IMR-90 (cell line): ENCODE results near the gene RGS4. TPM values are rescaled to one million over a fixed set of nuclear protein-coding genes. Genes with fewer than 3 reads are reported as not detected.

ENCODE experiments used
- ATAC-seq: fragments of 200-7000 bp; cut with Tn5 transposase; 2 replicates; pipeline ENCODE4 v1.9.1; 2020; ENCODE audit warnings: low read depth, mild to moderate bottlenecking, moderate library complexity
- BruUV-seq: library from RNA; stranded (reverse); fragments of 400-500 nt; replicated peaks from 2 replicates; lab custom pipeline; 2021; lab: Mats Ljungman, UMichigan
- CTCF ChIA-PET: fragments of 300-600 bp; formaldehyde crosslinking; extraction: SDS; loops from one replicate; lab custom pipeline; 2021; ENCODE audit warnings: antibody characterized with exemption; lab: Yijun Ruan, JAX
- POLR2A ChIA-PET: fragments of 300-600 bp; sonication (Branson Sonifier 250); formaldehyde crosslinking; loops from one replicate; lab custom pipeline; 2022; ENCODE audit warnings: antibody characterized with exemption; ENCODE audit not compliant: unreplicated experiment; lab: Charles Lee
- DNase-seq: peaks from one replicate; pipeline ENCODE4 v3.0.0; 2013
- H2AFZ ChIP-seq: replicated peaks from 2 replicates; pipeline ENCODE3; 2013; ENCODE audit warnings: low read length, mild to moderate bottlenecking; ENCODE audit not compliant: poor library complexity
- H2AK5ac ChIP-seq: 2 replicates; pipeline ENCODE4 v1.6.1; 2013; ENCODE audit warnings: low read depth, low read length, inconsistent platforms
- H2AK9ac ChIP-seq: replicated peaks from 2 replicates; pipeline ENCODE3; 2013; ENCODE audit warnings: mild to moderate bottlenecking, low read depth, low read length, moderate library complexity; ENCODE audit not compliant: poor library complexity
- H2BK120ac ChIP-seq: 2 replicates; pipeline ENCODE4 v1.6.1; 2013; ENCODE audit warnings: low read depth, low read length, inconsistent platforms
- H2BK15ac ChIP-seq: 3 replicates; pipeline ENCODE4 v1.6.1; 2013; ENCODE audit warnings: low read depth, low read length, inconsistent platforms
- H2BK20ac ChIP-seq: 2 replicates; pipeline ENCODE4 v1.6.1; 2013; ENCODE audit warnings: low read depth, mild to moderate bottlenecking, inconsistent platforms, low read length, moderate library complexity
- H2BK5ac ChIP-seq: 2 replicates; pipeline ENCODE4 v1.6.1; 2013; ENCODE audit warnings: mild to moderate bottlenecking, low read depth, low read length, inconsistent platforms; ENCODE audit not compliant: poor library complexity, severe bottlenecking
- H3K14ac ChIP-seq: replicated peaks from 2 replicates; pipeline ENCODE4 v1.6.1; 2013; ENCODE audit warnings: low read depth, low read length, inconsistent platforms
- H3K18ac ChIP-seq: 2 replicates; pipeline ENCODE4 v1.6.1; 2013; ENCODE audit warnings: low read depth, low read length, control low read depth
- H3K23ac ChIP-seq: 2 replicates; pipeline ENCODE4 v1.6.1; 2013; ENCODE audit warnings: low read depth, low read length, inconsistent platforms
- H3K27ac ChIP-seq: 2 replicates; pipeline ENCODE4 v1.5.1; 2013; ENCODE audit warnings: mild to moderate bottlenecking, control low read depth, low read length; ENCODE audit not compliant: insufficient read depth
- H3K27me3 ChIP-seq: 2 replicates; pipeline ENCODE4 v1.6.1; 2013; ENCODE audit warnings: low read length; ENCODE audit not compliant: control insufficient read depth, insufficient read depth
- H3K36me3 ChIP-seq: 2 replicates; pipeline ENCODE4 v1.6.1; 2013; ENCODE audit warnings: low read length, mixed read lengths; ENCODE audit not compliant: control insufficient read depth, insufficient read depth
- H3K4ac ChIP-seq: 2 replicates; pipeline ENCODE4 v1.6.1; 2013; ENCODE audit warnings: low read depth, low read length, inconsistent platforms
- H3K4me1 ChIP-seq: 2 replicates; pipeline ENCODE4 v1.6.1; 2013; ENCODE audit warnings: low read length, mixed read lengths; ENCODE audit not compliant: control insufficient read depth, insufficient read depth
- H3K4me2 ChIP-seq: 2 replicates; pipeline ENCODE4 v1.6.1; 2013; ENCODE audit warnings: low read depth, mild to moderate bottlenecking, control low read depth, low read length, moderate library complexity
- H3K4me3 ChIP-seq: 2 replicates; pipeline ENCODE4 v1.5.1; 2013; ENCODE audit warnings: low read depth, mild to moderate bottlenecking, control low read depth, low read length, moderate library complexity; ENCODE audit not compliant: insufficient read depth
- H3K56ac ChIP-seq: 2 replicates; pipeline ENCODE4 v1.6.1; 2013; ENCODE audit warnings: low read length, inconsistent platforms; ENCODE audit not compliant: insufficient read depth; ENCODE audit errors: extremely low read depth
- H3K79me1 ChIP-seq, 2 experiments: 2 replicates each; pipeline ENCODE4 v1.6.1; 2013; ENCODE audit warnings: low read length in 2 of 2, inconsistent platforms in 1 of 2, low read depth in 1 of 2
- H3K9ac ChIP-seq: 2 replicates; pipeline ENCODE4 v1.6.1; 2013; ENCODE audit warnings: low read depth, low read length, control low read depth
- H3K9me1 ChIP-seq: 2 replicates; pipeline ENCODE4 v1.6.1; 2013; ENCODE audit warnings: low read length, inconsistent platforms; ENCODE audit not compliant: insufficient read depth
- H3K9me3 ChIP-seq: 2 replicates; pipeline ENCODE4 v1.6.1; 2013; ENCODE audit warnings: low read length; ENCODE audit not compliant: control insufficient read depth, insufficient read depth
- H4K20me1 ChIP-seq: 2 replicates; pipeline ENCODE4 v1.6.1; 2013; ENCODE audit warnings: low read length, inconsistent platforms; ENCODE audit not compliant: insufficient read depth
- H4K5ac ChIP-seq: 2 replicates; pipeline ENCODE4 v1.6.1; 2013; ENCODE audit warnings: mild to moderate bottlenecking, low read depth, low read length, control low read depth
- H4K8ac ChIP-seq, 2 experiments: 2 replicates each; pipeline ENCODE4 v1.6.1; 2013; ENCODE audit warnings: low read depth in 2 of 2, low read length in 2 of 2, control low read depth in 1 of 2, inconsistent platforms in 1 of 2
- H4K91ac ChIP-seq: 2 replicates; pipeline ENCODE4 v1.6.1; 2013; ENCODE audit warnings: low read depth, low read length, inconsistent platforms; ENCODE audit not compliant: insufficient read depth
- BHLHE40 ChIP-seq: fragments of 150-350 bp; IDR thresholded peaks from 2 replicates; pipeline ENCODE4 v1.6.1; 2016; ENCODE audit warnings: mild to moderate bottlenecking, low read depth, low read length
- CHD1 ChIP-seq: IDR thresholded peaks from 2 replicates; pipeline ENCODE4 v1.6.1; 2012; ENCODE audit warnings: low read depth, low read length, improper control_type of control experiment
- MAFK ChIP-seq: IDR thresholded peaks from 2 replicates; pipeline ENCODE4 v1.6.1; 2012; ENCODE audit warnings: low read depth, low read length, improper control_type of control experiment
- MAZ ChIP-seq: IDR thresholded peaks from 2 replicates; pipeline ENCODE4 v1.6.1; 2012; ENCODE audit warnings: low read depth, mild to moderate bottlenecking, low read length, improper control_type of control experiment, moderate library complexity, borderline replicate concordance
- MXI1 ChIP-seq: IDR thresholded peaks from 2 replicates; pipeline ENCODE4 v1.6.1; 2012; ENCODE audit warnings: low read depth, mild to moderate bottlenecking, low read length, moderate library complexity, borderline replicate concordance
- NFE2L2 ChIP-seq: fragments of 150-350 bp; IDR thresholded peaks from 2 replicates; pipeline ENCODE4 v1.6.1; 2016; ENCODE audit warnings: low read depth, mild to moderate bottlenecking, low read length
- POLR2A ChIP-seq: IDR thresholded peaks from 2 replicates; pipeline ENCODE4 v1.6.1; 2012; ENCODE audit warnings: mild to moderate bottlenecking, low read depth, low read length
- RAD21 ChIP-seq: IDR thresholded peaks from 2 replicates; pipeline ENCODE4 v1.6.1; 2012; ENCODE audit warnings: low read length, improper control_type of control experiment
- RCOR1 ChIP-seq: IDR thresholded peaks from 2 replicates; pipeline ENCODE4 v1.6.1; 2012; ENCODE audit warnings: mild to moderate bottlenecking, low read length, improper control_type of control experiment; ENCODE audit not compliant: insufficient replicate concordance
- SMC3 ChIP-seq: fragments of 150-350 bp; IDR thresholded peaks from 2 replicates; pipeline ENCODE4 v1.6.1; 2016; ENCODE audit warnings: low read depth, mild to moderate bottlenecking, antibody characterized with exemption, low read length, moderate library complexity
- WGBS, 2 experiments: methylation state at CpG; one replicate each; pipeline versions ENCODE4 v1.1.5 to v1.1.7; 2013; ENCODE audit warnings: missing lambda C conversion rate in 2 of 2; ENCODE audit not compliant: insufficient read length in 1 of 2; ENCODE audit errors: extremely low coverage in 2 of 2; 5-methylcytosine and 5-hydroxymethylcytosine counted together
- dilution Hi-C: fragments of 300-500 bp; cut with HindIII; formaldehyde crosslinking; loops from one replicate; pipeline ENCODE4 v1.14.3; 2018; ENCODE audit warnings: low sequenced_read_pairs; ENCODE audit not compliant: unreplicated experiment
- in situ Hi-C: fragments of 300-500 bp; cut with MboI; formaldehyde crosslinking; loops from 3 replicates; pipeline ENCODE4 v1.14.3; 2019; ENCODE audit warnings: low sequenced_read_pairs, inconsistent platforms, mixed read lengths
- intact Hi-C: fragments of 100-400 bp; cut with micrococcal nuclease; formaldehyde crosslinking; loops from 2 replicates; pipeline ENCODE4 v1.10.0; 2022
- polyA plus RNA-seq, 3 experiments: library from polyadenylated mRNA; depleted of rRNA; stranded (reverse); fragments of >200 nt; gene quantifications; 2 replicates each; pipeline ENCODE4 v1.2.3, GENCODE V29; 2012; ENCODE audit warnings: low replicate concordance in 1 of 3
- total RNA-seq: library from RNA; depleted of rRNA; stranded (reverse); fragments of >200 nt; gene quantifications from 2 replicates; pipeline ENCODE4 v1.2.3, GENCODE V29; 2012
- TF ChIP-seq, protein P1 (sequence below): fragments of 150-350 bp; IDR thresholded peaks from 2 replicates; pipeline ENCODE4 v1.6.1; 2016; ENCODE audit warnings: low read depth, mild to moderate bottlenecking, low read length, moderate library complexity, borderline replicate concordance
- TF ChIP-seq, protein P2 (sequence below): conservative IDR thresholded peaks from 2 replicates; pipeline ENCODE4 v1.5.1; 2012; ENCODE audit warnings: mild to moderate bottlenecking, low read depth, low read length, improper control_type of control experiment
- TF ChIP-seq, protein P3 (sequence below): fragments of 150-350 bp; IDR thresholded peaks from 2 replicates; pipeline ENCODE4 v1.6.1; 2017; ENCODE audit warnings: mild to moderate bottlenecking, antibody characterized with exemption, low read length, low read depth

The RGS4 gene
- total and polyA plus RNA-seq, 2 of the 4 experiments (the other 2 are of a cell fraction), result 202 to 538 TPM

DNA sequence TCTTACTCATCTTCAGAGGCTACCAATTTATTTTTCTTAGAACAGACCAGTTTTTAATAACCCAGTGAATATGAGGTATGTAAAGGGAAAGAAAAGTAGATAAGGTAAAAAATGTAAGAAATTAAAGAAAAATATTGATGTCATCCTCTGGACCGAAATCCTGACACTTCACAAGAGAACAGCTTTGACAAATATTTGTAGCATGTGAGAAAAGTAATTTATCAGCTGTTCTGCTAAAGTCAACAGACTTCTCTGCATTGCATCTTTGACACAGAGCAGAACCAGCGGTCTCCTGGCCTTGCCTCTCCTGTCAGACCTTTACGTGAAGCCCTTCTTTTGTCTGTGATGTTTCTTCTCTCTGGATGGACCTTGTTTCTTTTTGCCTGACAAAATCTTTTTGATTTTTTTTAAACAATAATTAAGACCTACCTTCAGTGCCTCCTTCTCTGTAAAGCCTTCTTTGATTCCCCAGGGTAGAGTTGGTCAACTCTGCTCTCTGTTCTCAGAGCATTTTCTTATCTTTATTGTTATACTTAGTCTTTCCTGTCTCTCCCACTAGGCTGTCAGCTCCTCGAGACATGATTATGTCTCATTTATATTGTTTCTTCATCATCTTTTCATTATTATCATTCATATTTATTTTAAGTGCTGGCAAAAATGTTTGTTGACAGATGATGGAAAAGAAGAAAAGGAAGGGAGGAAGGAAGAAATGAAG is 35.4 kb downstream of the RGS4 start:
- Histone ChIP-seq H4K91ac (no peak overlapping the region), H3K27me3 (no peaks in the 10 kb centered on the region), H3K4ac (no peak overlapping the region), H3K9ac (no peak overlapping the region), H3K4me3 (no peak overlapping the region), H3K9me3 (no peaks in the 10 kb centered on the region), H2AK9ac (no peak overlapping the region), H4K8ac (no peak overlapping the region), H3K4me1 (no peaks in the 10 kb centered on the region), H3K4me2 (no peak overlapping the region), H4K20me1 (no peaks in the 10 kb centered on the region), H2AK5ac (no peak overlapping the region), H2AFZ (no peak overlapping the region), H3K36me3 (no peaks in the 10 kb centered on the region), H2BK15ac (no peak overlapping the region), H4K5ac (no peak overlapping the region), H3K56ac (no peak overlapping the region), H2BK20ac (no peak overlapping the region), H2BK5ac (no peak overlapping the region), H3K79me1 (no peaks in the 10 kb centered on the region), H3K27ac (no peak overlapping the region), H3K14ac (no peak overlapping the region), H3K9me1 (no peaks in the 10 kb centered on the region), H2BK120ac (no peak overlapping the region), H3K23ac (no peak overlapping the region), H3K18ac (no peak overlapping the region)
- intact Hi-C loops, result no loop called here
- in situ Hi-C loops, result no loop called here
- DNase-seq (no peak), ATAC-seq (0 out of 2 replicates have a peak, but pooled peaks have one; percentile 24)
- TF ChIP-seq RAD21 (no peak), MAZ (no peak), NFE2L2 (no peak), RCOR1 (no peak), SMC3 (no peak), POLR2A (no peak), BHLHE40 (no peak), MXI1 (no peak), MAFK (no peak), CHD1 (no peak)
- TF ChIP-seq, protein P1, sequence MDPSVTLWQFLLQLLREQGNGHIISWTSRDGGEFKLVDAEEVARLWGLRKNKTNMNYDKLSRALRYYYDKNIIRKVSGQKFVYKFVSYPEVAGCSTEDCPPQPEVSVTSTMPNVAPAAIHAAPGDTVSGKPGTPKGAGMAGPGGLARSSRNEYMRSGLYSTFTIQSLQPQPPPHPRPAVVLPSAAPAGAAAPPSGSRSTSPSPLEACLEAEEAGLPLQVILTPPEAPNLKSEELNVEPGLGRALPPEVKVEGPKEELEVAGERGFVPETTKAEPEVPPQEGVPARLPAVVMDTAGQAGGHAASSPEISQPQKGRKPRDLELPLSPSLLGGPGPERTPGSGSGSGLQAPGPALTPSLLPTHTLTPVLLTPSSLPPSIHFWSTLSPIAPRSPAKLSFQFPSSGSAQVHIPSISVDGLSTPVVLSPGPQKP, result no peak
- TF ChIP-seq, protein P2, sequence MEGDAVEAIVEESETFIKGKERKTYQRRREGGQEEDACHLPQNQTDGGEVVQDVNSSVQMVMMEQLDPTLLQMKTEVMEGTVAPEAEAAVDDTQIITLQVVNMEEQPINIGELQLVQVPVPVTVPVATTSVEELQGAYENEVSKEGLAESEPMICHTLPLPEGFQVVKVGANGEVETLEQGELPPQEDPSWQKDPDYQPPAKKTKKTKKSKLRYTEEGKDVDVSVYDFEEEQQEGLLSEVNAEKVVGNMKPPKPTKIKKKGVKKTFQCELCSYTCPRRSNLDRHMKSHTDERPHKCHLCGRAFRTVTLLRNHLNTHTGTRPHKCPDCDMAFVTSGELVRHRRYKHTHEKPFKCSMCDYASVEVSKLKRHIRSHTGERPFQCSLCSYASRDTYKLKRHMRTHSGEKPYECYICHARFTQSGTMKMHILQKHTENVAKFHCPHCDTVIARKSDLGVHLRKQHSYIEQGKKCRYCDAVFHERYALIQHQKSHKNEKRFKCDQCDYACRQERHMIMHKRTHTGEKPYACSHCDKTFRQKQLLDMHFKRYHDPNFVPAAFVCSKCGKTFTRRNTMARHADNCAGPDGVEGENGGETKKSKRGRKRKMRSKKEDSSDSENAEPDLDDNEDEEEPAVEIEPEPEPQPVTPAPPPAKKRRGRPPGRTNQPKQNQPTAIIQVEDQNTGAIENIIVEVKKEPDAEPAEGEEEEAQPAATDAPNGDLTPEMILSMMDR, result no peak
- TF ChIP-seq, protein P3, sequence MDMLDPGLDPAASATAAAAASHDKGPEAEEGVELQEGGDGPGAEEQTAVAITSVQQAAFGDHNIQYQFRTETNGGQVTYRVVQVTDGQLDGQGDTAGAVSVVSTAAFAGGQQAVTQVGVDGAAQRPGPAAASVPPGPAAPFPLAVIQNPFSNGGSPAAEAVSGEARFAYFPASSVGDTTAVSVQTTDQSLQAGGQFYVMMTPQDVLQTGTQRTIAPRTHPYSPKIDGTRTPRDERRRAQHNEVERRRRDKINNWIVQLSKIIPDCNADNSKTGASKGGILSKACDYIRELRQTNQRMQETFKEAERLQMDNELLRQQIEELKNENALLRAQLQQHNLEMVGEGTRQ, result no peak
- dilution Hi-C loops, result no loop called here
- CTCF ChIA-PET, result interaction anchor here (1.3 kb wide), 1 partner anchor 14 kb away, joined by 4 read pairs; no protein-coding TSS in a partner anchor
- WGBS, 2 experiments, result 80% methylated on average over 1 of the region's 4 CpGs; no CpG with 5 or more reads in 1 of the 2 experiments
- POLR2A ChIA-PET, result no interaction called here
- no TSS peak for BruUV-seq
